HepG2 (cell line): Measurements from ENCODE around the gene PRKCG. TPM values are rescaled to one million over a fixed set of nuclear protein-coding genes. Genes with fewer than 3 reads are reported as not detected.

Source experiments
- BRCA1 ChIP-seq: sonication (generic); formaldehyde crosslinking; IDR thresholded peaks from 2 replicates; pipeline ENCODE4 v1.4.0; 2020; ENCODE audit warnings: missing genetic modification reagents
- CBFB ChIP-seq: sonication (generic); formaldehyde crosslinking; IDR thresholded peaks from 2 replicates; pipeline ENCODE4 v1.4.0; 2020; ENCODE audit warnings: missing genetic modification reagents
- CBX5 ChIP-seq: sonication (generic); formaldehyde crosslinking; IDR thresholded peaks from 2 replicates; pipeline ENCODE4 v1.4.0; 2020; ENCODE audit warnings: missing genetic modification reagents, borderline replicate concordance
- ERF ChIP-seq: IDR thresholded peaks from 2 replicates; pipeline ENCODE4 v1.6.1; 2018; ENCODE audit warnings: missing biosample characterization, missing genetic modification reagents
- FOXP1 ChIP-seq, 2 experiments: fragments of 450-650 bp in 1 of 2; IDR thresholded peaks; 2 replicates each; pipeline ENCODE4 v1.6.1; 2017 to 2018; ENCODE audit warnings: antibody characterized with exemption in 1 of 2
- GRHL1 ChIP-seq: sonication (generic); formaldehyde crosslinking; conservative IDR thresholded peaks from 2 replicates; pipeline ENCODE4 v1.8.0; 2022; ENCODE audit warnings: missing genetic modification reagents
- MAX ChIP-seq: IDR thresholded peaks from 2 replicates; pipeline ENCODE4 v1.6.1; 2012; ENCODE audit warnings: inconsistent platforms
- MTERF4 ChIP-seq: sonication (generic); formaldehyde crosslinking; IDR thresholded peaks from 2 replicates; pipeline ENCODE4 v1.8.0; 2023; ENCODE audit warnings: mild to moderate bottlenecking, missing genetic modification reagents
- POLR2AphosphoS5 ChIP-seq: IDR thresholded peaks from 2 replicates; pipeline ENCODE4 v1.6.1; 2012; ENCODE audit warnings: low read depth, low read length
- RARG ChIP-seq: sonication (generic); formaldehyde crosslinking; IDR thresholded peaks from 2 replicates; pipeline ENCODE4 v1.4.0; 2020; ENCODE audit warnings: low read depth, mild to moderate bottlenecking, missing genetic modification reagents
- RFXAP ChIP-seq: sonication (generic); formaldehyde crosslinking; IDR thresholded peaks from 2 replicates; pipeline ENCODE4 v1.4.0; 2020; ENCODE audit warnings: missing genetic modification reagents, borderline replicate concordance
- RNF2 ChIP-seq: fragments of 450-650 bp; conservative IDR thresholded peaks from 2 replicates; pipeline ENCODE4 v1.6.1; 2016; ENCODE audit warnings: low read depth
- TFAP4 ChIP-seq: sonication (generic); IDR thresholded peaks from 2 replicates; pipeline ENCODE4 v1.6.1; 2016; ENCODE audit warnings: low read depth, borderline replicate concordance
- ZBTB42 ChIP-seq: sonication (generic); formaldehyde crosslinking; IDR thresholded peaks from 2 replicates; pipeline ENCODE4 v1.5.0; 2020; ENCODE audit warnings: mild to moderate bottlenecking, missing genetic modification reagents
- ZNF12 ChIP-seq: sonication (generic); formaldehyde crosslinking; IDR thresholded peaks from 2 replicates; pipeline ENCODE4 v1.5.0; 2020; ENCODE audit warnings: missing genetic modification reagents
- ZNF234 ChIP-seq: sonication (generic); formaldehyde crosslinking; conservative IDR thresholded peaks from 2 replicates; pipeline ENCODE4 v1.5.1; 2020; ENCODE audit warnings: mild to moderate bottlenecking, missing genetic modification reagents
- ZNF292 ChIP-seq: sonication (generic); formaldehyde crosslinking; IDR thresholded peaks from 2 replicates; pipeline ENCODE4 v1.8.1; 2022; ENCODE audit warnings: mild to moderate bottlenecking, low read depth, missing genetic modification reagents, borderline replicate concordance
- ZNF33A ChIP-seq: sonication (generic); formaldehyde crosslinking; IDR thresholded peaks from 2 replicates; pipeline ENCODE4 v1.5.1; 2020; ENCODE audit warnings: missing genetic modification reagents, mild to moderate bottlenecking, moderate library complexity, borderline replicate concordance
- ZNF367 ChIP-seq: sonication (generic); formaldehyde crosslinking; IDR thresholded peaks from 2 replicates; pipeline ENCODE4 v1.4.0; 2020; ENCODE audit warnings: missing genetic modification reagents, borderline replicate concordance
- ZSCAN25 ChIP-seq: sonication (generic); formaldehyde crosslinking; IDR thresholded peaks from 2 replicates; pipeline ENCODE4 v1.8.0; 2022; ENCODE audit warnings: mild to moderate bottlenecking, missing genetic modification reagents
- ZSCAN9 ChIP-seq: IDR thresholded peaks from 2 replicates; pipeline ENCODE4 v1.6.1; 2016; ENCODE audit warnings: borderline replicate concordance
- polyA plus RNA-seq, 8 experiments: library from polyadenylated mRNA; depleted of rRNA in 3 of 8; stranded (reverse) in 7 of 8; unstranded in 1 of 8; fragments of >200 nt; fragmentation: Illumina TruSeq in 4 of 8; extraction: Trizol in 4 of 8; gene quantifications; 2 replicates each; pipeline versions ENCODE4 v1.2.1 to v1.2.3, GENCODE V29; 2011 to 2016; ENCODE audit warnings: low read depth in 4 of 8, missing spikeins in 1 of 8, mixed read lengths in 1 of 8; ENCODE audit not compliant: insufficient read depth in 1 of 8
- total RNA-seq, 5 experiments: library from RNA; depleted of rRNA; stranded (reverse); fragments of >200 nt; fragmentation: Illumina TruSeq; extraction: Trizol; gene quantifications; 2 replicates each; pipeline ENCODE4 v1.2.3, GENCODE V29; 2016; ENCODE audit warnings: low read depth in 1 of 5
- TF ChIP-seq, protein P1 (sequence below): sonication (generic); formaldehyde crosslinking; IDR thresholded peaks from 2 replicates; pipeline ENCODE4 v1.5.1; 2020; ENCODE audit warnings: missing genetic modification reagents, mild to moderate bottlenecking, borderline replicate concordance
- TF ChIP-seq, protein P2 (sequence below): sonication (generic); formaldehyde crosslinking; IDR thresholded peaks from 2 replicates; pipeline ENCODE4 v1.9.0; 2021; ENCODE audit warnings: missing genetic modification reagents, borderline replicate concordance

Gene PRKCG
- total and polyA plus RNA-seq, 2 of the 13 experiments (the other 11 are each of a cell fraction or from before 2014, with no cell fraction given) = 0.02 to 0.03 TPM

DNA sequence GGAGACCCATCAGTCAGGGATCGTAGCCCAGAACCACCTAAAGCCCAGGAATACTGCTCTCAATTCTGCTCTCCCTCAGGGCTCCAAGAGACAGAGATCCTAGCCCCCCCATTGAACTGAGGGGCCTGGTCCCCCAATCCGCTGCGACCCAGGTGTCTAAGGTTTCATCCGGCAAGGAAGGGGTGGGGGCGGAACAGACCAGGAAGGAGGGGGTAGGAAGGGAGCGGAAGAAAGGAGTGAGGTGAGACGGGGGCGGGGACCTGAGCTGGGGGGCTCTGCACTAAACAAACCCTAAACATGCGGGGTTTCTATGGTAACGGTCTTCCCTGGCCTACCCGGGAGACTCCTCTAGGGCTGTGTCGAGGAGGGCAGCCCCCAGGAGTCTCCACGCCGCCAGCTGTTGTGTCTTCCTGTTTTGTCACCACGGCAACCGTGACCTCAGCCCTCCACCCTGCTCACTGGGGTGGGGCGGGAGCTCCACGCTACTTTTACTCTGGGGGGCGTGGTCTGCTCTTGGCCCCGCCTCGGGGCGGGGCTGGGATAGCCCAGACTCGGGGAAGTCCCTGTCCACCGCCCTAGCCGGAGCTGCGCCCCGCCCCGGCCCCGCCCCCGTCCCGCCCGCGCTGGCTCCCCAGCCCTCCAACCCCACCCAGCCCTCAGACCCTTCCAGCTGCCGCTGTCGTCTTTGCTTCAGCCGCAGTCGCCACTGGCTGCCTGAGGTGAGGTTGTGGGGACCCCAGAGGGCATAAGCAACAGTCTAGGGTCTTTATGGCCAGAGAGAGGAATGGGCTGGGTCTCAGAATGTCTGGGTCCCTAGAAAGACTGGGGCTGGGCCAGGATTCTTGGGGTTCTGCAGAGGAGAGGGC, 14.5 kb upstream of the PRKCG start, which contains the start of gene MYADM (continued):
- TF ChIP-seq MTERF4 (CRISPR knock-in tag) = no peak
- TF ChIP-seq ERF (CRISPR knock-in tag) = peak; percentile 95
- TF ChIP-seq ZSCAN9 = peak; percentile 75; the same call in 1 of the 2 replicates
- TF ChIP-seq CBX5 (CRISPR knock-in tag) = 0 out of 2 replicates have a peak, but pooled peaks have one; percentile 34
- TF ChIP-seq, protein P1, sequence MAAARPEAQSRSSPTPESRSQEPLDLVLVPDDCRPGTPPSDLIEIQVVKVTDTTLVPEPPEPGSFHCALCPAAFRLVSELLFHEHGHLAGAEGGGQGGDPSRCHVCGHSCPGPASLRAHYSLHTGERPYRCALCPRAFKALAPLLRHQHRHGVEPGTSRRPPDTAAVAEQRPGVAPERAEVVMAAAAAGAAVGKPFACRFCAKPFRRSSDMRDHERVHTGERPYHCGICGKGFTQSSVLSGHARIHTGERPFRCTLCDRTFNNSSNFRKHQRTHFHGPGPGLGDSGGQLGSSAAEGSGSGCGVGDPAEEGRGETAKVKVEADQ (CRISPR knock-in tag) = no peak
- TF ChIP-seq ZNF33A = no peak
- TF ChIP-seq RFXAP (CRISPR knock-in tag) = peak; percentile 81; the same call in 1 of the 2 replicates
- peak; percentile 98 for TF ChIP-seq TFAP4
- TF ChIP-seq ZNF292 (CRISPR knock-in tag) = no peak
- TF ChIP-seq ZSCAN25 (CRISPR knock-in tag) = peak; percentile 100
- TF ChIP-seq POLR2AphosphoS5 = peak; percentile 77
- TF ChIP-seq ZNF367 (CRISPR knock-in tag) = no peak
- TF ChIP-seq CBFB (CRISPR knock-in tag) = 0 out of 2 replicates have a peak, but pooled peaks have one; percentile 43
- TF ChIP-seq, protein P2, sequence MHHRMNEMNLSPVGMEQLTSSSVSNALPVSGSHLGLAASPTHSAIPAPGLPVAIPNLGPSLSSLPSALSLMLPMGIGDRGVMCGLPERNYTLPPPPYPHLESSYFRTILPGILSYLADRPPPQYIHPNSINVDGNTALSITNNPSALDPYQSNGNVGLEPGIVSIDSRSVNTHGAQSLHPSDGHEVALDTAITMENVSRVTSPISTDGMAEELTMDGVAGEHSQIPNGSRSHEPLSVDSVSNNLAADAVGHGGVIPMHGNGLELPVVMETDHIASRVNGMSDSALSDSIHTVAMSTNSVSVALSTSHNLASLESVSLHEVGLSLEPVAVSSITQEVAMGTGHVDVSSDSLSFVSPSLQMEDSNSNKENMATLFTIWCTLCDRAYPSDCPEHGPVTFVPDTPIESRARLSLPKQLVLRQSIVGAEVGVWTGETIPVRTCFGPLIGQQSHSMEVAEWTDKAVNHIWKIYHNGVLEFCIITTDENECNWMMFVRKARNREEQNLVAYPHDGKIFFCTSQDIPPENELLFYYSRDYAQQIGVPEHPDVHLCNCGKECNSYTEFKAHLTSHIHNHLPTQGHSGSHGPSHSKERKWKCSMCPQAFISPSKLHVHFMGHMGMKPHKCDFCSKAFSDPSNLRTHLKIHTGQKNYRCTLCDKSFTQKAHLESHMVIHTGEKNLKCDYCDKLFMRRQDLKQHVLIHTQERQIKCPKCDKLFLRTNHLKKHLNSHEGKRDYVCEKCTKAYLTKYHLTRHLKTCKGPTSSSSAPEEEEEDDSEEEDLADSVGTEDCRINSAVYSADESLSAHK (CRISPR knock-in tag) = no peak
- no peak for TF ChIP-seq BRCA1 (CRISPR knock-in tag)
- no peak for TF ChIP-seq RNF2
- peak; percentile 74 for TF ChIP-seq MAX
- TF ChIP-seq RARG (CRISPR knock-in tag) = no peak
- no peak for TF ChIP-seq ZNF12 (CRISPR knock-in tag)
- 0 out of 2 replicates have a peak, but pooled peaks have one; percentile 48 for TF ChIP-seq ZBTB42 (CRISPR knock-in tag)
- TF ChIP-seq FOXP1 (IDR thresholded peaks at IDR 0.05) = no peak
- TF ChIP-seq FOXP1 (CRISPR knock-in tag; IDR thresholded peaks at IDR 0.05) = peak; percentile 50; the same call in 1 of the 2 replicates
- TF ChIP-seq ZNF234 = no peak
- TF ChIP-seq GRHL1 (CRISPR knock-in tag) = no peak
